Activated CD8-positive, alpha-beta T cell treated with anti-CD3 and anti-CD28 coated beads for 36 hours (primary cell): ENCODE results near the gene SLC6A1. TPM values are rescaled to one million over a fixed set of nuclear protein-coding genes. Genes with fewer than 3 reads are reported as not detected.

Experiments used
- ATAC-seq: fragments of 200-7000 bp; cut with Tn5 transposase; one replicate; pipeline ENCODE4 v1.10.0; 2021; ENCODE audit warnings: mild to moderate bottlenecking, moderate library complexity
- CTCF ChIA-PET: fragments of 350-600 bp; sonication (Branson Sonifier 250); formaldehyde crosslinking; loops from one replicate; lab custom pipeline; 2021; ENCODE audit warnings: antibody characterized with exemption; lab: Charles Lee
- POLR2A ChIA-PET: fragments of 350-600 bp; sonication (Branson Sonifier 250); formaldehyde crosslinking; loops from one replicate; lab custom pipeline; 2021; ENCODE audit warnings: antibody characterized with exemption; lab: Charles Lee
- DNase-seq: peaks from one replicate; pipeline ENCODE4 v3.0.0-alpha.2; 2020
- H3K27ac Mint-ChIP-seq: one replicate; pipeline ENCODE4 v1.8.0; 2021; ENCODE audit warnings: mild to moderate bottlenecking, mixed read lengths
- H3K27me3 Mint-ChIP-seq: one replicate; pipeline ENCODE4 v1.8.0; 2021; ENCODE audit warnings: mixed read lengths
- H3K36me3 Mint-ChIP-seq: one replicate; pipeline ENCODE4 v1.8.0; 2021; ENCODE audit warnings: low read depth, mixed read lengths
- H3K4me1 Mint-ChIP-seq: one replicate; pipeline ENCODE4 v1.8.0; 2021; ENCODE audit warnings: low read depth, mixed read lengths
- H3K4me3 Mint-ChIP-seq: one replicate; pipeline ENCODE4 v1.8.0; 2021; ENCODE audit warnings: mild to moderate bottlenecking, moderate library complexity, mixed read lengths
- H3K9me3 Mint-ChIP-seq: one replicate; pipeline ENCODE4 v1.8.0; 2021; ENCODE audit warnings: mixed read lengths
- CTCF ChIP-seq: fragments of 200-600 bp; IDR thresholded peaks from one replicate; pipeline ENCODE4 v1.8.0; 2022; ENCODE audit warnings: antibody characterized with exemption, mild to moderate bottlenecking
- intact Hi-C: fragments of 100-400 bp; cut with micrococcal nuclease; formaldehyde crosslinking; loops from one replicate; pipeline ENCODE4 v1.10.0; 2022
- total RNA-seq, 2 experiments: library from RNA; stranded (reverse); gene quantifications; one replicate each; pipeline ENCODE4 v1.2.3, GENCODE V29; 2021

Gene SLC6A1
- total RNA-seq, 2 experiments from 2014 or later: not detected

- no peak overlapping the region for H3K27ac Mint-ChIP-seq
- CTCF ChIA-PET: interaction anchor here (1.0 to 2.3 kb wide), 3 partner anchors 9 to 106 kb away, joined by 3 to 8 read pairs (median 6); no protein-coding TSS in a partner anchor
- intact Hi-C loops: no loop called here
- POLR2A ChIA-PET: no interaction called here
- no peak for ATAC-seq
- DNase-seq: no peak
- H3K27me3 Mint-ChIP-seq: peaks cover 3% of the 10 kb centered on the region
- H3K4me3 Mint-ChIP-seq: no peak overlapping the region
- H3K36me3 Mint-ChIP-seq: no peaks in the 10 kb centered on the region
- H3K4me1 Mint-ChIP-seq: no peaks in the 10 kb centered on the region
- H3K9me3 Mint-ChIP-seq: no peaks in the 10 kb centered on the region
- TF ChIP-seq CTCF: no peak
These were observed 37.8 kb upstream of the SLC6A1 start for GRCh38 chr3:10954740-10955139.

DNA sequence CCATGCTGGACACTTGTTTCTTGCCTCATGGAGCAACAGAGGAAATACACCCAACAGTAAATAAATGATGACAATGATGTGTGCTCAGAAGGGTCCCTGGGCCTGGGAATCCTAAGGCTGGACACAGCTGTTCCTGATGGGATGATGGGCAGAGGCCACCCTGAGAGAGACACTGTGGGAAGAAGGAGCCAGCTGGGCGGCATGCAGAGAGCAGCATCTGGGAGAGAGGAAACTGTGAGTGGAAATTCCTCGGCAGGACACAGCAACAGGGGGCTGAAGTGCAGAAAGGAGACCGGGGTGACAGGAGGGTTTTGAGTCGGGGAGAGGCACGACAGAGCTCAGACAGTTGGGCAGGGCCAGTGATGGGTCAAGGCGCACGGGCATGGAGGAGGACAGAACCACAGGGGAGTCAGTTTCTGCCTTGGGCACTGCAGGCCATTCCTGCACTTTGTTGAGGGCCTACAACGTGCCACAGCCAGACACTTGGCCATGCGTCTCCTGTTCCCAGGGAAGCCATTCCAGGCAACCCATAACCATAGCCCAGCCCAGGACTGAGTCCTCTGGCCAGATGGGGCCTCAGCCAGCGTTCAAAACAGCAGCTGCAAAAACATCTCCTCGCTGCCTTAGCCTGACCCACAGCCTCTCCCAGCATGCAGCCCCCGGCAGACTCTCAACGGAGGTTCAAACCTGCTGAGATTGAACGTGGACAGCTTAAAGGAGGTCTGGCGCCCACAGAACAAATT is 36.7 kb upstream of the SLC6A1 start:
- no peak overlapping the region for H3K4me3 Mint-ChIP-seq
- intact Hi-C loops: no loop called here
- DNase-seq (no peak), ATAC-seq (no peak)
- ChIA-PET CTCF (interaction anchor here (1.7 to 2.3 kb wide), 2 partner anchors 10 to 104 kb away, joined by 4 to 8 read pairs; no protein-coding TSS in a partner anchor), POLR2A (no interaction called here)
- H3K36me3 Mint-ChIP-seq: no peaks in the 10 kb centered on the region
- H3K4me1 Mint-ChIP-seq: no peaks in the 10 kb centered on the region
- peaks cover 7% of the 10 kb centered on the region for H3K27me3 Mint-ChIP-seq
- H3K9me3 Mint-ChIP-seq: no peaks in the 10 kb centered on the region
- TF ChIP-seq CTCF: no peak
- H3K27ac Mint-ChIP-seq: no peak overlapping the region

GRCh38 chr3:10956531-10956930 is 36.0 kb upstream of the SLC6A1 start:
- Mint-ChIP-seq H3K36me3 (no peaks in the 10 kb centered on the region), H3K9me3 (no peaks in the 10 kb centered on the region), H3K27me3 (peaks cover 7% of the 10 kb centered on the region), H3K4me1 (no peaks in the 10 kb centered on the region), H3K27ac (no peak overlapping the region), H3K4me3 (no peak overlapping the region)
- ATAC-seq (no peak), DNase-seq (no peak)
- CTCF ChIA-PET: interaction anchor here (1.7 kb wide), 1 partner anchor 104 kb away, joined by 4 read pairs; no protein-coding TSS in a partner anchor
- intact Hi-C loops: no loop called here
- TF ChIP-seq CTCF: no peak
- POLR2A ChIA-PET: no interaction called here

DNA sequence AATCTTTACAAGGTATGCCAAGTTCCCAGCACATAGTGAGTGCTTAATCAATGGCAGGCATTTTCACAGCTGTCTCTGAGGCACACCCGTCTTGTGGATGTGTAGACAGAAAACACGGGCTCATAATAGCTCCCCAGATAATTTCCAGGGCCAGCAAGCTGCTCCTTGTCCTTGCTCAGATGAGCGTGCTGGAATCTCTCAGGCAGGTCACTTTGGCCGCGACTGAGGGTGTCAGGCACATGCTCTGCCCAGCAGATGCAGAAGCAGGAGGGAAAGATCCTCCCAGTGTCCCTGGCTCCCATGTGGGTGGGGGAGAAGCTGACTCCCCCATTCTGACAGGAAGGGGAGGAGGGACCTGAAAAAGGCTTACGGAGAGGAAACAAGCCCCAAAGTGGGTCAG is 35.6 kb upstream of the SLC6A1 start:
- Mint-ChIP-seq H3K9me3 (no peaks in the 10 kb centered on the region), H3K4me3 (no peak overlapping the region), H3K4me1 (no peaks in the 10 kb centered on the region), H3K27me3 (peaks cover 7% of the 10 kb centered on the region), H3K27ac (no peak overlapping the region), H3K36me3 (no peaks in the 10 kb centered on the region)
- POLR2A ChIA-PET: no interaction called here
- ATAC-seq (no peak), DNase-seq (no peak)
- no peak for TF ChIP-seq CTCF
- intact Hi-C loops: no loop called here
- CTCF ChIA-PET: interaction anchor here (1.7 kb wide), 1 partner anchor 103 kb away, joined by 4 read pairs; no protein-coding TSS in a partner anchor
